ENCODE data around the gene CEP112.

Gene CEP112

GRCh38 chr17:66187718-66188117, 4.2 kb downstream of the CEP112 start:
- TF ChIP-seq GATA3 (IDR thresholded peaks at IDR 0.05; ENCODE audit: low read depth, low read length) = no peak
- no peak for TF ChIP-seq GATA2 (IDR thresholded peaks at IDR 0.05; ENCODE audit: low read depth, low read length)

DNA sequence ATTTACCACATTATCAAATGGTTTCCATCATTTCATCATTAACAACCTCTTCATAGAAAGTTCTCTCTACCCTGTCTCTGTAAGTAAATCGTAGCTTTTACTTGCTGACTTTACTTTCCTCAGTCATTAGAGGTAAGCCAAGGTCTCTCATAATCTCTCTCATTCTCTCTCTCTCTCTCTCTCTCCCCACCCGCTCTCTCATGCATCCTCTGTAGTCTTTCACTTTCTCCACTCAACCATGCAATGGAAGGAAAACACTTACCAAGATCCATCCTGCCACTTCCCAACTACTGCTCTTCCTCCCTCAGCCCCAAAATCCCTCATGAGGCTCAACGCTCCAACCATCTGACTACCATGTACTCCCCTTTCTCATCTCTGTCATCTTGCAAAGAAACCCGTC, 6.1 kb downstream of the CEP112 start:
- TF ChIP-seq GATA2 (IDR thresholded peaks at IDR 0.05; ENCODE audit: low read depth, low read length) (no peak), GATA3 (IDR thresholded peaks at IDR 0.05; ENCODE audit: low read depth, low read length) (no peak)

DNA sequence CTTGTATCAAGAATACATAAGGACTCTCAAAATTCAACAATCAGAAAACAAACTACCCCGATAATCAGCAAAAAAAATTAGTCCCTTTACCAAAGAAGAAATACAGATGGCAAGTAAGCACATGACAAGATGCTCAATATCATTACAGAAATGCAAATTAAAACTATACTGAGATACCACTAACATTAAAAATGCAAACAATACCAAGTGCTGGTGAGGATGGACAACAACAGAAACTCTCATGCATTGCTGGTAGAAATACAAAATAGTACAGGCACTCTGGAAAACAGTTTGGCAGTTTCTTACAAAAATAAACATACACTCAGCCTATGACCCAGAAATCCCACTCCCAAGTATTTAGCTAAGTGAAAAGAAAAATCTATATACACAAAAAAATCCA, 7.5 kb downstream of the CEP112 start:
- TF ChIP-seq GATA3 (IDR thresholded peaks at IDR 0.05; ENCODE audit: low read depth, low read length) (no peak), GATA2 (IDR thresholded peaks at IDR 0.05; ENCODE audit: low read depth, low read length) (no peak)

DNA sequence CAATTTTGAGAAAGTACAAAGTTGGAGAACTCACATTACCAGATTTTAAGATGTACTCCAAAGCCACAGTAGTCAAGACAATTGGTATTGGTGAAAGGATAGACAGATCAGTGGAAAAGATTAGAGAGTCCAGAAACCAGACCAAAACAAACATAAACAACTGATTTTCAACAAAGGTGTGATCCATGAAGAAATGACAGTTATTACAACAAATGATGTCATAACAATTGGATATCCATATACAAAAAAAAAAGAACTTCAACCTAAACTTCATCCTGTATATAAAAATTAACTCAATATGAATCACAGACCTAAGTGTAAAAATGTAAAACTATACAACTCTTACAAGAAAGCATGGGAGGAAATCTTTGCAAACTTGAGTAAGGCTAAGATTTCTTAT, 8.4 kb downstream of the CEP112 start:
- TF ChIP-seq GATA3 (IDR thresholded peaks at IDR 0.05; ENCODE audit: low read depth, low read length) = no peak
- no peak for TF ChIP-seq GATA2 (IDR thresholded peaks at IDR 0.05; ENCODE audit: low read depth, low read length)

DNA sequence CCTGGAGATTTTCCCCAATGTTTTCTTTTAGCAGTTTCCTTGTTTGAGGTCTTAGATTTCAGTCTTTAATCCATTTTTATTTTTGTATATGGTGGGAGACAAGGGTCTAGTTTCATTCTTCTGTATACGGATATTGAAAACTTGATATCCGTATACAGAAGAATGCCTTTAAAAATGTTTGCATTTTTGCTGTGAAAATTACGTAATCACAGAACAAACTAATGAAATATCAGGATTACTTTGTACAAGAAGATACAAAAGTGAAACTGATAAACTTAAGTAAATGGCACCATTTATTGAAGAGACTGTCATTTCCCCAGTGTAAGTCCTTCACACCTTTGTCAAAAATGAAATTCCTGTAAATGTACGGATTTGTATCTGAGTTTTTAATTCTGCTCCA, 13.3 kb downstream of the CEP112 start:
- no peak for TF ChIP-seq GATA3 (IDR thresholded peaks at IDR 0.05; ENCODE audit: low read depth, low read length)
- no peak for TF ChIP-seq GATA2 (IDR thresholded peaks at IDR 0.05; ENCODE audit: low read depth, low read length)

DNA sequence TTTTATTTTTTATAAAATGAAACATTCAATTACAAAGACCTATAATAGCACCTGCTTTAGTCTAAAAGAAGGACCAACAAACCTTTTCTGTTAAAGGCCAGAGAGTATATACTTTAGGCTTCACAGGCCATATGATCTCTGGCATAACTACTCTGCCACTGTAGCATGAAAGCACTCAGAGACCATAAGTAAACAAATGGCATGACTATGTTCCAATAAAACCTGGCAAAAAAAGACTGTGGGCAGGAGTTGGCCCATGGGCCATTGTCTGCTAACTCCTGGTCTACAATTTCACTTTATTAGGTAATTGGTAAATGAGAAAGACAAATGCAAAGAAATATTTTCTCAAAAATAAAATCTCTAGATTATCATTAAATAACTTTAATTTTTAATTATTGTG, 14.9 kb downstream of the CEP112 start:
- no peak for TF ChIP-seq GATA3 (IDR thresholded peaks at IDR 0.05; ENCODE audit: low read depth, low read length)
- no peak for TF ChIP-seq GATA2 (IDR thresholded peaks at IDR 0.05; ENCODE audit: low read depth, low read length)

DNA sequence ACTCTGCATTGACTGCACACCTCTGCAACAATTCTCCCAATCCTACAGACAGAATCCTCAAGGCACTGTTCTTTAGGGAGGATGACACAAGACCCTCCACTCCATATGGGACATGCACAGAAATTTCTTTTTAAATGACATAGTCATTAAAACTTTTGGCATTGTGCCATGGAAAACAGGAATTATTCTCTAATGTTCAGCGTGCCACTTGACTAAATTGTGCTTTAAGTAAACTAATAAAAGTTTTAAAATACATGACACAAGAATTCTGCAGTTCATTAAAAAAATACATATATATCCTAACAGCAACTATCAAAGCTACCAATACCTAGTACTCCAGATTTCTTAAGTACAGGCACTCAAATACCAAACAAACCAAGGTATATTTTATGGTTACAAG, 16.0 kb downstream of the CEP112 start:
- no peak for TF ChIP-seq GATA2 (IDR thresholded peaks at IDR 0.05; ENCODE audit: low read depth, low read length)
- TF ChIP-seq GATA3 (IDR thresholded peaks at IDR 0.05; ENCODE audit: low read depth, low read length) = no peak

GRCh38 chr17:66172691-66173223, 19.2 kb downstream of the CEP112 start:
- no peak for TF ChIP-seq GATA3 (IDR thresholded peaks at IDR 0.05; ENCODE audit: low read depth, low read length)
- TF ChIP-seq GATA2 (IDR thresholded peaks at IDR 0.05; ENCODE audit: low read depth, low read length) = no peak

GRCh38 chr17:66172144-66172543, 19.8 kb downstream of the CEP112 start:
- no peak for TF ChIP-seq GATA2 (IDR thresholded peaks at IDR 0.05; ENCODE audit: low read depth, low read length)
- no peak for TF ChIP-seq GATA3 (IDR thresholded peaks at IDR 0.05; ENCODE audit: low read depth, low read length)

DNA sequence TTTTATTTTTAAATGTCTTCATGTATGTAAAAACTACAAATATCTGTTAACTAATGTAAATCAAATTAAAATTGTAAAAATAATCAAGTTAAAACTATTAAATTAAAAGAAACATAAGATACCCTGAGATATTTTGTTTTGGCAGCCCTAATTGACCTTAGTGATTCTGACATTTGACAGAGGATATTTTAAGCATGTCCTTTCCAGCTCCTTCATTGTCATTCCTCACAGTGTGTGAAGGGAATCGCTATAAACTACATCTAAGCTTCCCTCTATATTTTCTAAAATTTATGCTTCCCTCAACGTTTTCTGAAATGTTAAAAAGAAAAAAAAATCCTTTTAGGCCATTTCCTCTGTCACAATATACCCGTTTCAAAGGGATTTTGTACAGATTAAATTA, 20.2 kb downstream of the CEP112 start:
- TF ChIP-seq GATA2 (IDR thresholded peaks at IDR 0.05; ENCODE audit: low read depth, low read length) (no peak), GATA3 (IDR thresholded peaks at IDR 0.05; ENCODE audit: low read depth, low read length) (no peak)

DNA sequence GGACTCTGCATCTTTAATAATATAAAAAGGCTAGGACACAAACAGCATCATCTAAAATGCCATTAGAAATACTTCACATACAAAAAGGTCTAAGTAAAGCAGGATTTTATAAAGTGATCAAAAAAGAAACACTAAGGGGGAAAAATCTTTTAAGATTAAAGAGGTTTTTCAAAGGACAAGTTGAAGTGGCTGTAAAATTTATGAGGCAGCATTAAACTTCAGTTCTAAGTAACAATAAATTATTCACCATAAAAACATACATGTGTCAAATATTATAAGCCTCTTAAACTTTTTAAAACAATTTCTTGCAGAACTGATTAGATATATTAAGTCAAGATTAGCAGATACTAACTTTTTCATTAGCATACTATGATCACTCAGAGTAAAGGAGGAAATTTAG, 20.8 kb downstream of the CEP112 start:
- no peak for TF ChIP-seq GATA3 (IDR thresholded peaks at IDR 0.05; ENCODE audit: low read depth, low read length)
- no peak for TF ChIP-seq GATA2 (IDR thresholded peaks at IDR 0.05; ENCODE audit: low read depth, low read length)

DNA sequence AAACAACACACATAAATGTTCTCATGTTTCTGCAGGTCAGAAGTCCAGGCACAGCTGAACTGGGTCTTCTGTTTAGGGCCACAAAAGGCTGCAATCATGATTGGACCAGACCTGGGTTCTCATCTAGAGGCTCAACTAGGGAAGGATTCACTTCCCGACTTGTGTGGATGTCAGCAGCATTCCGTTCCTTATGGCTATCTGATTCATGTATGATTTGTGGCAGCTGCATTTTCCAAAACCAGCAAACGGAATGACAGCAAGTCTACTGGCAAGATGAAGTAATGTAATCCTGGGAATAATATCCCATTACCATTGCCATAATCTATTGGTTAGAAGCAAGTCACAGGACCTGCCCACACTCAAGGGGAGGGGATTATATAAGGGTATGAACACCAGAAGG, 22.1 kb downstream of the CEP112 start:
- no peak for TF ChIP-seq GATA2 (IDR thresholded peaks at IDR 0.05; ENCODE audit: low read depth, low read length)
- TF ChIP-seq GATA3 (IDR thresholded peaks at IDR 0.05; ENCODE audit: low read depth, low read length) = no peak

DNA sequence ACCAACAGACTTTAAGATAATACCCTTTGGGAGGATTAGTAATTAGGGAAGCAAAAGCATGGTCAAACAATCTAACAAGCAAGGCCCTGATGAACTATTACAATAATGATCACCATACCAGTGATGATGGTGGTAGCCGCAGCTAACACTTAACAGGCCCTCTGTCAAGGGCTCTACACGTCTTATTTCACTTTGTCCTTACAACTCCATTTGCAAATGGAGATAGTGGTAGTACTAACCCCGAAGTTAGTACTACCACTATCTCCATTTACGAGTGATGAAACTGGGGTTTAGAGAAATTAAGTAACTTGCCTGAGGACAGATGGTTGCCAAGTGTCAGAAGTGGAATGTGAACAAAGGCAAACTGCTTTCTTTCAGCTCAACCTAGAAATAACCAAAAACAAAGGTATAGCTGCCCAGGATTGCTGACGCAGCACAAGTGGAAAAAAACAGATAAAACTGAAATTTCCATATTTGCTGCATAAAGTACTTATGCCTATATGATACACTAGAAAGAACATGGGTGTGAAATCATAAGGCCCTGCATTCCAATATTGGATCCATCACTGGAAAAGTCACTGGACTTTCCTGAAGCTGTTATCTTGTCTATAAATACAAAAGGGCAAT, 24.6 kb downstream of the CEP112 start:
- TF ChIP-seq GATA3 (IDR thresholded peaks at IDR 0.05; ENCODE audit: low read depth, low read length) (no peak), GATA2 (IDR thresholded peaks at IDR 0.05; ENCODE audit: low read depth, low read length) (no peak)

GRCh38 chr17:66165537-66166123, 26.3 kb downstream of the CEP112 start:
- no peak for TF ChIP-seq GATA3 (IDR thresholded peaks at IDR 0.05; ENCODE audit: low read depth, low read length)
- TF ChIP-seq GATA2 (IDR thresholded peaks at IDR 0.05; ENCODE audit: low read depth, low read length) = no peak

GRCh38 chr17:66152756-66153155, 39.2 kb downstream of the CEP112 start:
- TF ChIP-seq GATA2 (IDR thresholded peaks at IDR 0.05; ENCODE audit: low read depth, low read length) = no peak
- TF ChIP-seq GATA3 (IDR thresholded peaks at IDR 0.05; ENCODE audit: low read depth, low read length) = no peak
